Esophagus muscularis mucosa (tissue), 3 donors: ENCODE measurements around the gene TIGAR.

ENCODE experiments used
- CTCF ChIP-seq, 3 experiments: fragments of 200-600 bp in 2 of 3; fragments of 450-650 bp in 1 of 3; sonication (generic) in 2 of 3; IDR thresholded peaks; one replicate each; pipeline ENCODE4 v1.5.1; 2017 to 2019; ENCODE audit warnings: antibody characterized with exemption in 3 of 3, mild to moderate bottlenecking in 2 of 3, moderate library complexity in 1 of 3
- POLR2A ChIP-seq: fragments of 450-650 bp; IDR thresholded peaks from one replicate; pipeline ENCODE4 v1.6.1; 2017; ENCODE audit warnings: antibody characterized with exemption, moderate library complexity, mild to moderate bottlenecking, low read depth
- POLR2AphosphoS5 ChIP-seq, 2 donors: sonication (generic); formaldehyde crosslinking; IDR thresholded peaks; one replicate each; pipeline ENCODE4 v1.6.1; 2017; ENCODE audit warnings: antibody characterized with exemption in 2 of 2

- no peak for TF ChIP-seq CTCF (IDR thresholded peaks at IDR 0.05)
- no peak for TF ChIP-seq POLR2A
- no peak for TF ChIP-seq POLR2AphosphoS5 (IDR thresholded peaks at IDR 0.05)
These were observed 9.2 kb downstream of the TIGAR start for GRCh38 chr12:4330203-4330602.
